Naive thymus-derived CD8-positive, alpha-beta T cell (primary cell): Measurements from ENCODE around the gene IRAK1. TPM values are rescaled to one million over a fixed set of nuclear protein-coding genes. Genes with fewer than 3 reads are reported as not detected.
"Not testable (repeated sequence)": the region's sequence is repeated elsewhere in the genome, so short reads cannot be mapped to it uniquely, and the experiment has no call there.

Experiments
- ATAC-seq, 2 donors: fragments of 150-1000 bp; cut with Tn5 transposase in 1 of 2; sonication (Bioruptor Pico), chemical (Tn5 transposase) in 1 of 2; 1 replicate in 1 of 2; 2 replicates in 1 of 2; pipeline ENCODE4 v1.10.0; 2021; ENCODE audit warnings: mild to moderate bottlenecking in 2 of 2, moderate library complexity in 2 of 2
- POLR2A ChIA-PET: fragments of 350-600 bp; sonication (Branson Sonifier 250); formaldehyde crosslinking; loops from one replicate; lab custom pipeline; 2021; ENCODE audit warnings: antibody characterized with exemption; lab: Charles Lee
- DNase-seq, 10 donors: peaks; one replicate each; pipeline versions ENCODE4 v3.0.0 to v3.0.0-alpha.2; 2020 to 2022
- H3K27ac Mint-ChIP-seq, 10 donors: one replicate each; pipeline ENCODE4 v1.8.0; 2020 to 2022; ENCODE audit warnings: mild to moderate bottlenecking in 10 of 10, mixed read lengths in 10 of 10, moderate library complexity in 4 of 10, inconsistent platforms in 1 of 10
- H3K27me3 Mint-ChIP-seq, 5 donors: one replicate each; pipeline ENCODE4 v1.8.0; 2021 to 2022; ENCODE audit warnings: mixed read lengths in 5 of 5
- H3K36me3 Mint-ChIP-seq, 3 donors: one replicate each; pipeline ENCODE4 v1.8.0; 2020 to 2022; ENCODE audit warnings: mixed read lengths in 3 of 3, mild to moderate bottlenecking in 2 of 3, inconsistent platforms in 1 of 3
- H3K4me1 Mint-ChIP-seq, 4 donors: one replicate each; pipeline ENCODE4 v1.8.0; 2021 to 2022; ENCODE audit warnings: mixed read lengths in 4 of 4
- H3K4me3 Mint-ChIP-seq, 10 donors: one replicate each; pipeline ENCODE4 v1.8.0; 2020 to 2022; ENCODE audit warnings: mild to moderate bottlenecking in 10 of 10, mixed read lengths in 10 of 10, moderate library complexity in 6 of 10, inconsistent platforms in 1 of 10
- H3K9me3 Mint-ChIP-seq, 9 donors: one replicate each; pipeline ENCODE4 v1.8.0; 2020 to 2022; ENCODE audit warnings: mixed read lengths in 9 of 9, mild to moderate bottlenecking in 3 of 9, inconsistent platforms in 1 of 9, moderate library complexity in 1 of 9
- polyA plus RNA-seq, 3 donors: library from polyadenylated mRNA; unstranded; fragments of 300-500 nt; fragmentation: Illumina TruSeq; gene quantifications; one replicate each; pipeline ENCODE4 v1.2.3, GENCODE V29; 2021
- total RNA-seq, 8 experiments: library from RNA in 2 of 8; stranded (reverse) in 2 of 8; gene quantifications; one replicate each; pipeline ENCODE4 v1.2.3 and lab custom pipeline; 2021 to 2026

Gene IRAK1
- total and polyA plus RNA-seq, 5 experiments from 2014 or later, result 23.9 to 76.6 (median 44.7) TPM

DNA sequence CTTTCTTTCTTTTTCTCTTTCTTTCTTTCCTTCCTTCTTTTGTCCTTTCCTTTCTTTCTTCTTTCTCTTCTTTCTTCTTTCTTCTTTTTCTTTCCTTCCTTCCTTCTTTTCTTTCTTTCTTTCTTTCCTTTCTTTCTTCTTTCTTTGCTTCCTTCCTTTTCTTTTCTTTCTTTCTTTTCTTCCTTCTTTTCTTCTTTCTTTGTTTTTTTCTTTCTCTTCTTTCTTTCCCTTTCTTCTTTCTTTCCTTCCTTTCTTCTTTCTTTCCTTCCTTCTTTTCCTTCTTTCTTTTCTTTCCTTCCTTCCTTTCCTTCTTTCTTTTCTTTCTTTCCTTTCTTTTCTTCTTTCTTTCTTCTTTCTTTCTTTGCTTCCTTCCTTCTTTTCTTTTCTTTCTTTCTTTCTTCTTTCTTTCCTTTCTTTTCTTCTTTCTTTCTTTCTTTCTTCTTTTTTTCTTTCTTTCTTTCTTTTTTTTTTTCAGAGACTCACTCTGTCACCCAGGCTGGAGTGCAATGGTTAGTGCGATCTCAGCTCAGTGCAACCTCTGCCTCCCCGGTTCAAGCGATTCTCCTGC lies 28.6 kb downstream of the IRAK1 start:
- peaks cover 0 to 2% (median 0%) of the 10 kb centered on the region in 9 donors for H3K9me3 Mint-ChIP-seq
- H3K4me1 Mint-ChIP-seq, result peaks cover 3 to 39% (median 23%) of the 10 kb centered on the region in 4 donors
- peak overlapping the region in 9 of 10 donors; percentile 29 to 92 (median 77) for H3K27ac Mint-ChIP-seq
- H3K36me3 Mint-ChIP-seq, result no peaks in the 10 kb centered on the region
- no peak for DNase-seq
- no peaks in the 10 kb centered on the region for H3K27me3 Mint-ChIP-seq
- peak overlapping the region in 5 of 10 donors; percentile 39 to 70 (median 58) for H3K4me3 Mint-ChIP-seq
- no peak for ATAC-seq
- POLR2A ChIA-PET, result interaction anchor here (1.7 to 1.9 kb wide), 2 partner anchors 10 to 22 kb away, joined by 7 read pairs; no protein-coding TSS in a partner anchor

DNA sequence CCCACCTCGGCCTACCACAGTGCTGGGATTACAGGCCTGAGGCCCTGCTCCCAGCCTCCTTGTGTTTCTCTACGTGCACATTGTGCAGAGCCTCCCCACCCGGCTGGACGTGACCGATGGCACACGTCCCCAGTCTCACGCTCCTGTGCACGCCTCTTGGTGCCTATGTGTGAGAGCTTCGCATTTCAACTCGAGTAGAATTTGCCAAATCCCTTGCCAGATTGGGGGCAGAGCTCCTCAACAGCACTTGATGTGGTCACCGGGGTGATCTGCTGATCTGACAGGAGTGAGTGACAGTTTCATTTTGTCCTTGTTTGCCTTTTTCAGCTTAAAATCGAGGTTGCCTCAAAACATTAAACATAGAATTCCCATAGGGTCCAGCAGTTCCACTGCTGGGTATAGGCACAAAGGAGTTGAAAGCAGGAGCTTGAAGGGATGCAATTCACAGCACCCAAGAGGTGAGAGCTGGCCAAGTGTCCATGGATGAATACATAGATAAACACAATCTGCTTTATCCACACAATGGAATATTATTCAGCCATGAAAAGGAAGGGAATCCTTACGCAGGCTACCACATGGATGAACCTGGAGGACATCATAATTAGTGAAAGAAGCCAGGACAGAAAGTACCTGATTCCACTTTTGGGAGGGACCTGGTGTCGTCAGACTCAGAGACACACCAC lies 29.6 kb downstream of the IRAK1 start:
- Mint-ChIP-seq H3K4me3 (peak overlapping the region; percentile 50 to 85 (median 71)), H3K9me3 (peaks cover 0 to 2% (median 0%) of the 10 kb centered on the region in 9 donors), H3K27ac (peak overlapping the region; percentile 78 to 92 (median 90)), H3K36me3 (no peaks in the 10 kb centered on the region), H3K27me3 (no peaks in the 10 kb centered on the region), H3K4me1 (peaks cover 3 to 40% (median 24%) of the 10 kb centered on the region in 4 donors)
- peak in 3 of 10 donors; percentile 36 to 55 (median 54) for DNase-seq
- peak; percentile 59 to 74 for ATAC-seq
- POLR2A ChIA-PET, result interaction anchor here (0.7 to 1.8 kb wide), 10 partner anchors 9 to 63 kb away, joined by 3 to 11 read pairs (median 4); partner anchors contain the start of genes HCFC1 and TMEM187

DNA sequence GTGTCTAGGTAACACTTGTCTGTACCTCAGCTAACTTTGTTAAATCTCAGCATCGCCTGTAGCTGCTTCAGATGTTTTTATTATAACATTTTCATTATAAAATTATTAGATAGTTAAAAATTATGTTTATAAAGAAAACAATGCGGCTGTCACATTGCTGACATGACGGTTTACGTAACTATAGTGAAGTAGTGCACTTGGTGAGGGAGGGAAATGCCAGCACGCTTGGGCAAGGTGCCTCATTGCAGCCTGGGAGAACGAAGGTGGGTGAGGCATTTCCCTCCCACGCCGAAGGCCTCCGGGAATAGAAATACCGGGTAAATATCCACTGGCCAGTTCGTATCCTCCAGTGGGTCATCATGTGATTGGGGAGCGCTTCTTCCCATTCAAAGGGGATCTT lies 31.2 kb downstream of the IRAK1 start:
- H3K4me1 Mint-ChIP-seq, result peaks cover 7 to 54% (median 37%) of the 10 kb centered on the region in 4 donors
- ATAC-seq (no peak), DNase-seq (no peak)
- peaks cover 0 to 2% (median 0%) of the 10 kb centered on the region in 9 donors for H3K9me3 Mint-ChIP-seq
- peak overlapping the region in 3 of 10 donors; percentile 43 to 70 (median 67) for H3K27ac Mint-ChIP-seq
- no peaks in the 10 kb centered on the region for H3K27me3 Mint-ChIP-seq
- H3K4me3 Mint-ChIP-seq, result no peak overlapping the region
- POLR2A ChIA-PET, result interaction anchor here (0.6 kb wide), 1 partner anchor 102 kb away, joined by 4 read pairs; no protein-coding TSS in a partner anchor
- H3K36me3 Mint-ChIP-seq, result no peaks in the 10 kb centered on the region

DNA sequence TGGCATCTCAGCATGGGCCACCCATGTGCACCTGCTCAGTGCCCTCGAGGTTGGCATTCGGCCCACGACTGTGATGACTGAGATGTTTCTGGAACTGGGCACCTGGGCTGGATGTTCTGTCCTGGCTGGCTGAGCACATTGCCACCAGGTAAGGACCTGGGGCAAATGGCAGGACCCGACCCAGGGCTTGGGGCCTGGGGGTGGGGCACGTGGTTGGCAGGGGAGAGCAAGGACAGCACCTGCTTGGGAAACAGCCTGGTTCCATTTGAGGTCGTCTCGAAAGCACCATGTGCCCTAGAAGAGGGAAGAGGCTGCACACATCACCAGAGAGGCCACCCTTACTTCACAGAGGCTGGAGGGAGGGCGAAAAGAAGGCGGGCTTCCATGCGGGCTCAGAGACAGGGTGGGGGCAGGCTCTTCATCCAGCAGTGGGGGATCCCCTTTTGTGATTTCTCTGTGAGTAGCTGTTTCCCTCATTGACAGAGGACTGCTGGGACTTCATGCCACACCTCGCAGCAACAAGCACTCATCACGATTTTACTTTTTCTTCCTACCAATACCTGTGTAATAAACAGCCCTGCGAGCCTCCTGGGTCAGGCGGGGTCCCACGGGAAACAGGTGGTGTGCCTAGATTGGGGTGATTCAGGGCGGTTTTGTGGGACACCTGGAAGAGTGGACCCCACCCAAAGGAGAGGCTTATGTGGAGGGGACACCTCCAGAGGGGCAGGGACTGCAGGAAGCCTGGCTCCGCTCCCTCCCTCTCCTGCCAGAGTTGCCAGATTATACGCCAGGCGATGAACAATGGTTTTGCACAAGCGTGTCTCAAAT lies 35.1 kb downstream of the IRAK1 start:
- peak overlapping the region; percentile 79 to 98 (median 97) for H3K27ac Mint-ChIP-seq
- ATAC-seq (peak; percentile 50 to 62), DNase-seq (peak in 5 of 10 donors; percentile 24 to 70 (median 46))
- peak overlapping the region; percentile 63 to 86 (median 82) for H3K4me3 Mint-ChIP-seq
- H3K9me3 Mint-ChIP-seq, result no peaks in the 10 kb centered on the region
- H3K4me1 Mint-ChIP-seq, result peaks cover 15 to 60% (median 47%) of the 10 kb centered on the region in 4 donors
- POLR2A ChIA-PET, result interaction anchor here (1.1 to 4.6 kb wide), 6 partner anchors 12 to 111 kb away, joined by 3 to 69 read pairs (median 7); partner anchors contain the start of genes HCFC1, IRAK1 and TMEM187
- no peaks in the 10 kb centered on the region for H3K27me3 Mint-ChIP-seq
- H3K36me3 Mint-ChIP-seq, result no peaks in the 10 kb centered on the region

DNA sequence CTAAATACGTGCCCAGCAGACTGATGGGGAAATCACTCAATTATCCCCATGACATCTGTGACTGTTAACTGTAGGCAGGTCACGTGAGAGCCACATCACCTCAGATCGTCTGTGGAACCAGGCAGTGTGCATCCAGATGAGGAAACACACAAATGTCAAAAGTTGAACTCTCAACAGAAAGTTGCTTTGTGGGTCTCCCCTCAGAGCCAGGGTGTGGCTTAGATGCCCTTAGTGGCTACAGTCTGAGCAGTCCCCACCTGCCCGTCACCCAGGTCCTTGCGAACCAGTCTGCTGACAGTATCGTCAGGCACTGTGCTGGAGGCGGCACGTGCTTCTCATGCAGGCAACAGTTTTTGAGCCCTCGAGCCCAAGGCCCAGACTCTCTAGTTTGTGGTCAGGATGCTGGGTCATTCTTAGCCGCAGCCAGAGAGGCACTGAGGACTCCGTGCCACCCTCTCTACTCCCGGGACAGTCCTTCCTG lies 36.3 kb downstream of the IRAK1 start:
- H3K4me3 Mint-ChIP-seq, result peak overlapping the region in 9 of 10 donors; percentile 53 to 76 (median 67)
- H3K4me1 Mint-ChIP-seq, result peaks cover 15 to 56% (median 44%) of the 10 kb centered on the region in 4 donors
- no peaks in the 10 kb centered on the region for H3K36me3 Mint-ChIP-seq
- DNase-seq, result no peak
- H3K9me3 Mint-ChIP-seq, result no peaks in the 10 kb centered on the region
- H3K27me3 Mint-ChIP-seq, result no peaks in the 10 kb centered on the region
- POLR2A ChIA-PET, result interaction anchor here (2.8 to 4.6 kb wide), 3 partner anchors 10 to 15 kb away, joined by 16 to 69 read pairs (median 55); partner anchors contain the start of genes HCFC1 and TMEM187
- peak in 1 of 2 donors; percentile 1 for ATAC-seq
- H3K27ac Mint-ChIP-seq, result peak overlapping the region; percentile 53 to 98 (median 96)

DNA sequence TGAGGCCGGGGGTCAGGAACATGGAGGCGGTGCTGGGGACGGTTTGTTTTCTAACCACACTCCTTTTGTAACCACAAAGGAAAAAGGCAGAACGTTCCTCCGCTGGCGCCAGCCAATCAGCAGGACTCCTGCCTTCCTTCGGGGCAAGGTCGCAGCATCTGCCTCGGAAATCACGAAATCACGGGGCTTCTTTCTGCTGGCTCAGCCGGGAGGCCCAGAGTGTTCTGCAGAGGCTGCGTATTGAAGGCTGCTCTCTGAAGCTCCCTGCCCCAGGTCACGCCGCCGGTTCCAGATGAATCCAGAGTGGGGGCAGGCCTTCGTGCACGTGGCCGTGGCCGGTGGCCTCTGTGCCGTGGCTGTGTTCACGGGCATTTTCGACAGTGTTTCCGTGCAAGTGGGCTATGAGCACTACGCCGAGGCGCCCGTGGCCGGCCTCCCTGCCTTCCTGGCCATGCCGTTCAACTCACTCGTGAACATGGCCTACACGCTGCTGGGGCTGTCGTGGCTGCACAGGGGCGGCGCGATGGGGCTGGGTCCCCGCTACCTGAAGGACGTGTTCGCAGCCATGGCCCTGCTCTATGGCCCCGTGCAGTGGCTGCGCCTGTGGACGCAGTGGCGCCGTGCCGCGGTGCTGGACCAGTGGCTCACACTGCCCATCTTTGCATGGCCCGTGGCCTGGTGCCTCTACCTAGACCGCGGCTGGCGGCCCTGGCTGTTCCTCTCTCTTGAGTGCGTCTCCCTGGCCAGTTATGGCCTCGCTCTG lies 37.8 kb downstream of the IRAK1 start:
- DNase-seq, result peak in 8 of 10 donors; percentile 28 to 70 (median 51)
- H3K4me3 Mint-ChIP-seq, result peak overlapping the region; percentile 52 to 80 (median 73)
- peak overlapping the region; percentile 87 to 98 (median 96) for H3K27ac Mint-ChIP-seq
- POLR2A ChIA-PET, result interaction anchor here (0.6 to 3.4 kb wide), 9 partner anchors 8 to 416 kb away, joined by 3 to 55 read pairs (median 5); partner anchors contain the start of genes HCFC1, IRAK1, RPL10 and TMEM187
- peak; percentile 36 to 50 for ATAC-seq
- no peaks in the 10 kb centered on the region for H3K9me3 Mint-ChIP-seq
- peaks cover 15 to 51% (median 40%) of the 10 kb centered on the region in 4 donors for H3K4me1 Mint-ChIP-seq
- H3K36me3 Mint-ChIP-seq, result no peaks in the 10 kb centered on the region
- no peaks in the 10 kb centered on the region for H3K27me3 Mint-ChIP-seq

DNA sequence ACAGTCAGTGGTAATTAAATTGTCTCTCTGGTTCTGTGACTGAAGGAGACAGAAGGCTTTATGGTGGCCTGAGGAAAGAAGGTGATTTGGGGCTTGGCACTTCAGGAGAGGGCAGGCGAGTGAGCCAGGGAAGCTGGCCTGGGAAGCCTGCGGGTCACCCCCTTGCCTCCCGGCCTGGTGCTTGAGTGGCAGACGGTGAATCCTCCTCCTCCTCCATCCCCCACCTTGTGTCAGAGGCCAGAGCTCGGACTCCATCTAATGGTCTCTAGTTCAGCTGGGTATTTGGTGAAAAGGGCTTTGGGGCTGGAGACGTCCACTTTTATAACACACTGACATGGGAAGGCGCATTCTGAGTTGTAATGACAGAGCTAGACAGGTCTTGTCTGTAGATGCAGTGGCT lies 38.5 kb downstream of the IRAK1 start:
- ATAC-seq (no peak), DNase-seq (no peak)
- H3K9me3 Mint-ChIP-seq, result no peaks in the 10 kb centered on the region
- H3K27ac Mint-ChIP-seq, result peak overlapping the region; percentile 87 to 98 (median 95)
- H3K27me3 Mint-ChIP-seq, result no peaks in the 10 kb centered on the region
- POLR2A ChIA-PET, result interaction anchor here (0.6 to 3.4 kb wide), 11 partner anchors 9 to 795 kb away, joined by 3 to 55 read pairs (median 5); partner anchors contain the start of genes HCFC1, IRAK1, RPL10 and TMEM187
- H3K36me3 Mint-ChIP-seq, result no peaks in the 10 kb centered on the region
- H3K4me3 Mint-ChIP-seq, result peak overlapping the region; percentile 52 to 80 (median 73)
- peaks cover 15 to 48% (median 38%) of the 10 kb centered on the region in 4 donors for H3K4me1 Mint-ChIP-seq

DNA sequence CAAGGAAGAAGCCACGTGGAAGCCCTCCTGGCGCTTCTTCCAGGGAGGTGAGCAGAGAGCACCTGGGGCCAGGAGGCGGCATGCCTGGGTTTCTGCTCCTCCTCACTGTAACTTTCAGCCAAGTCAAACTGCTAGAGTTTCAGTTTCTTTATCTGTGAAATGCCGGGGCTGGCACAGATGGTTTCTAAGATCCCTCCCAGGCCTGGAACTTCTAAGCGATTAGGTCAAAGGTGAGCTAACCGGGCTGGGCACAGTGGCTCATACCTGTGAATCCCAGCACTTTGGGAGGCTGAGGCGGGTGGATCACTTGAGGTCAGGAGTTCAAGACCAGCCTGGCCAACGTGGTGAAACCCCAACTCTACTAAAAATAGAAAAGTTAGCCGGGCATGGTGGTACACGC lies 39.3 kb downstream of the IRAK1 start:
- DNase-seq (peak in 1 of 10 donors; percentile 30), ATAC-seq (peak; percentile 31 to 67)
- not testable (repeated sequence) for H3K9me3 Mint-ChIP-seq, H3K36me3 Mint-ChIP-seq, H3K27me3 Mint-ChIP-seq
- POLR2A ChIA-PET, result interaction anchor here (1.0 to 3.4 kb wide), 7 partner anchors 9 to 417 kb away, joined by 3 to 55 read pairs (median 7); partner anchors contain the start of genes HCFC1, IRAK1, RPL10 and TMEM187
- Mint-ChIP-seq H3K27ac (peak overlapping the region; percentile 87 to 97 (median 94)), H3K4me1 (peaks cover 15 to 51% (median 40%) of the 10 kb centered on the region in 4 donors), H3K4me3 (peak overlapping the region; percentile 61 to 82 (median 74))

DNA sequence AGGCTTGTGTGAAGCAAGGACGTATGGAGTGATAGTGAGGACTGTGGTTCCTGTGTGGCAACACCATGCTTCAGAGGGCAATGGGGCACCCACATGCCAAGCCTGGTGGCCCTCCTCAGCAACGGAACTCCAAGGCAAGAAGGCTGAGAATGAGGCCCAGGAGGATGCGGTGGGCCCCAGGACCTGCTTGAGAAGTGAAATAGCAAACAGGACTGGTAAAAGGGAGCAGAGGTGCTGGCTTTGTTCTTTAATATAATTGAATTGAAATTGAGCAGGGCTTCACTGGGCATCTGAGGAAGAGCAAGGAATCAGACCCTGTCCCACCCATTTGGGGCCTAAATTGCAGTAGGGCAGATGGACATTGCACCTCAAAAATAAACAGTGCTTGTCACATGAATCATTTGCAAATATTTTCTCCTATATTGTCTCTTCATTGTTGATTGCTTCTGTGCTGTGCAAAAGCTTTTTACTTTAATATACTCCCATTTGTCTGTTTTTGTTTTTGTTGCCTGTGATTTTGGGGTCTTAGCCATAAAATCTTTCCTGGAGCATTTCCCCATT lies 44.9 kb downstream of the IRAK1 start:
- ATAC-seq (no peak), DNase-seq (no peak)
- H3K36me3 Mint-ChIP-seq, result peaks cover 0 to 4% (median 0%) of the 10 kb centered on the region in 3 donors
- peaks cover 6 to 22% (median 16%) of the 10 kb centered on the region in 4 donors for H3K4me1 Mint-ChIP-seq
- no peaks in the 10 kb centered on the region for H3K27me3 Mint-ChIP-seq
- H3K9me3 Mint-ChIP-seq, result no peaks in the 10 kb centered on the region
- POLR2A ChIA-PET, result interaction anchor here (1.5 to 6.2 kb wide), 3 partner anchors 11 to 49 kb away, joined by 7 to 69 read pairs (median 8); partner anchors contain the start of genes ARHGAP4 and IRAK1
- H3K27ac Mint-ChIP-seq, result peak overlapping the region; percentile 85 to 98 (median 96)
- H3K4me3 Mint-ChIP-seq, result peak overlapping the region in 9 of 10 donors; percentile 11 to 92 (median 63)

DNA sequence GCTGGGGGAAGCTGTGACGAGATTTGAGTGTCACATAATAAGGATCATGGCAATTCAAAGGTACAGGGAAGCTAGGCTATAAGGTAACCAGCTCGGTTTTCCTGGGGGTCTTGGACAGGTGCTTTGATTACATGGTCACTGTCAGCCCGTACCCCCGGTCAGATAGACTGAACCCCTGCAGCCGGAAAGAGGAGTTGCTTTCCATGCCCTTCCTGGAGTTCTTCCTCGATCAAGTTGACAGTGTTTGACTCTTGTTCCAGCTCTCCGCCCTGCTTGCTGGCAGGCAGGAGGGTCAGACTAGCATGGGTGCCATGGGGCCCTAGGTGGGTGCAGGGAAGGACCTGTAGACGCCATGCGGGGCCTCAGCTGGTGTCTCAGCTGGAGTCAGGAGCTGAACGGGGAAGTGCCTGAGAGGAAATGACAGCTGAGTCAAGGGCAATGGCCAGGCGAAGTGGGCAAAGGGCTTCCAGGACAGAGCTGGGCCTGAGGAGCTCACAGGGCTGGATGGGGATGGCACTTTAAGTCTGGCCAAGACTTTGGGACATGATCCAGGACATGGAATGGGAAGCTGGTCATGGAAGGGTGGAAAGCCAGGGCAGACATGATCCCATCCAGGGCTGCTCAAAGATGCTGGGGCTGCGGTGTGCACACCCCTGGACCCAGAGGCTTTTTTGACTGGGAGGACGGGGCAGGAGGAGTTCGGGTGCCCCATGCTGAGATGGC lies 45.5 kb downstream of the IRAK1 start:
- ATAC-seq (no peak), DNase-seq (no peak)
- POLR2A ChIA-PET, result interaction anchor here (0.6 to 6.2 kb wide), 6 partner anchors 7 to 434 kb away, joined by 3 to 69 read pairs (median 8); partner anchors contain the start of genes ARHGAP4, IRAK1 and MECP2

More for the DNA sequence above, 45.5 kb downstream of the IRAK1 start:
- Mint-ChIP-seq H3K4me1 (peaks cover 6 to 23% (median 20%) of the 10 kb centered on the region in 4 donors), H3K36me3 (peaks cover 0 to 4% (median 0%) of the 10 kb centered on the region in 3 donors), H3K4me3 (peak overlapping the region; percentile 47 to 94 (median 90)), H3K27ac (peak overlapping the region; percentile 85 to 98 (median 96)), H3K9me3 (no peaks in the 10 kb centered on the region), H3K27me3 (no peaks in the 10 kb centered on the region)
